Measurements from ENCODE around the gene ITK.
"Not testable (repeated sequence)": the region's sequence is repeated elsewhere in the genome, so short reads cannot be mapped to it uniquely, and the experiment has no call there.

ITK gene

GRCh38 chr5:157168286-157168685 lies 12.4 kb upstream of the ITK start:
- DNase-seq (ENCODE audit: low read depth) = no peak

GRCh38 chr5:157172403-157172802 lies 8.2 kb upstream of the ITK start:
- peak; percentile 90 for DNase-seq (ENCODE audit: low read depth)

- no peak for DNase-seq (ENCODE audit: low read depth)
Observed at GRCh38 chr5:157175071-157175612, 5.5 kb upstream of the ITK start.

GRCh38 chr5:157177953-157178352 lies 2.7 kb upstream of the ITK start:
- DNase-seq (ENCODE audit: low read depth) = no peak

- DNase-seq (ENCODE audit: low read depth) = no peak
Observed at GRCh38 chr5:157178966-157179365, 1.7 kb upstream of the ITK start.

- no peak for DNase-seq (ENCODE audit: low read depth)
Observed at GRCh38 chr5:157182143-157182757, 1.6 kb downstream of the ITK start.

- DNase-seq (ENCODE audit: low read depth) = no peak
Observed at GRCh38 chr5:157184117-157184670, 3.6 kb downstream of the ITK start.

GRCh38 chr5:157185122-157185521 lies 4.5 kb downstream of the ITK start:
- not testable (repeated sequence) for DNase-seq (ENCODE audit: low read depth)

GRCh38 chr5:157186309-157187045 lies 5.8 kb downstream of the ITK start:
- no peak for DNase-seq (ENCODE audit: low read depth)

- DNase-seq (ENCODE audit: low read depth) = no peak
Observed at GRCh38 chr5:157187046-157187754, 6.6 kb downstream of the ITK start.

GRCh38 chr5:157188270-157188669 lies 7.6 kb downstream of the ITK start:
- DNase-seq (ENCODE audit: low read depth) = no peak

- no peak for DNase-seq (ENCODE audit: low read depth)
Observed at GRCh38 chr5:157189223-157189622, 8.6 kb downstream of the ITK start.

GRCh38 chr5:157193699-157194424 lies 13.2 kb downstream of the ITK start:
- no peak for DNase-seq (ENCODE audit: low read depth)

GRCh38 chr5:157196045-157196444 lies 15.4 kb downstream of the ITK start:
- no peak for DNase-seq (ENCODE audit: low read depth)

GRCh38 chr5:157197086-157197485 lies 16.4 kb downstream of the ITK start:
- no peak for DNase-seq (ENCODE audit: low read depth)

GRCh38 chr5:157198277-157198986 lies 17.8 kb downstream of the ITK start:
- peak; percentile 57 for DNase-seq (ENCODE audit: low read depth)

- no peak for DNase-seq (ENCODE audit: low read depth)
Observed at GRCh38 chr5:157201857-157202256, 21.2 kb downstream of the ITK start.

GRCh38 chr5:157203417-157203816 lies 22.8 kb downstream of the ITK start:
- no peak for DNase-seq (ENCODE audit: low read depth)

GRCh38 chr5:157204765-157205164 lies 24.1 kb downstream of the ITK start:
- no peak for DNase-seq (ENCODE audit: low read depth)

GRCh38 chr5:157205708-157206107 lies 25.1 kb downstream of the ITK start:
- no peak for DNase-seq (ENCODE audit: low read depth)

- DNase-seq (ENCODE audit: low read depth) = not testable (repeated sequence)
Observed at GRCh38 chr5:157210652-157211051, 30.0 kb downstream of the ITK start.
